Brain microvascular endothelial cell (primary cell): ENCODE measurements around the gene CNTNAP1.

Experiments
- DNase-seq: peaks from one replicate; pipeline ENCODE4 v3.0.0-alpha.2; 2020
- H3K27ac ChIP-seq: fragments of 250-450 bp; sonication (Bioruptor Pico); 2 replicates; pipeline ENCODE4 v1.5.1; 2020; ENCODE audit warnings: mild to moderate bottlenecking, moderate library complexity
- H3K27me3 ChIP-seq: fragments of 250-450 bp; sonication (Bioruptor Pico); replicated peaks from 2 replicates; pipeline ENCODE4 v1.5.1; 2020; ENCODE audit warnings: mild to moderate bottlenecking
- H3K36me3 ChIP-seq: fragments of 250-450 bp; sonication (Bioruptor Pico); replicated peaks from 2 replicates; pipeline ENCODE4 v1.5.1; 2020; ENCODE audit warnings: mild to moderate bottlenecking
- H3K4me3 ChIP-seq: 2 replicates; pipeline ENCODE4 v1.5.1; 2011; ENCODE audit warnings: low read depth, mild to moderate bottlenecking, control low read depth, low read length, moderate library complexity
- CTCF ChIP-seq: IDR thresholded peaks from 2 replicates; pipeline ENCODE4 v1.5.1; 2011; ENCODE audit warnings: low read depth, mild to moderate bottlenecking, moderate library complexity, low read length, control low read depth, inconsistent platforms; ENCODE audit errors: missing control alignments
- in situ Hi-C: cut with HindIII; loops from 2 replicates; pipeline ENCODE4 v1.10.0; 2017; ENCODE audit warnings: low sequenced_read_pairs, low pct_ligation_motif_present

CNTNAP1 gene

GRCh38 chr17:42704837-42705494, 22.6 kb downstream of the CNTNAP1 start:
- TF ChIP-seq CTCF, result no peak
- in situ Hi-C loops, result no loop called here
- Histone ChIP-seq H3K4me3 (no peak overlapping the region), H3K27me3 (no peaks in the 10 kb centered on the region), H3K27ac (no peak overlapping the region), H3K36me3 (peaks cover 54% of the 10 kb centered on the region)
- no peak for DNase-seq

GRCh38 chr17:42706732-42707131, 24.4 kb downstream of the CNTNAP1 start:
- Histone ChIP-seq H3K4me3 (no peak overlapping the region), H3K36me3 (peaks cover 62% of the 10 kb centered on the region), H3K27ac (no peak overlapping the region), H3K27me3 (no peaks in the 10 kb centered on the region)
- DNase-seq, result no peak
- TF ChIP-seq CTCF, result no peak
- in situ Hi-C loops, result no loop called here

- TF ChIP-seq CTCF, result no peak
- peaks cover 62% of the 10 kb centered on the region for H3K36me3 ChIP-seq
- no peak for DNase-seq
Observed at GRCh38 chr17:42708588-42708987, 26.3 kb downstream of the CNTNAP1 start.

GRCh38 chr17:42709561-42709960, 27.2 kb downstream of the CNTNAP1 start:
- no peak for DNase-seq
- TF ChIP-seq CTCF, result no peak
- Histone ChIP-seq H3K36me3 (peaks cover 53% of the 10 kb centered on the region), H3K27me3 (no peaks in the 10 kb centered on the region), H3K27ac (no peak overlapping the region), H3K4me3 (no peak overlapping the region)
- in situ Hi-C loops, result no loop called here

More at GRCh38 chr17:42708588-42708987, 26.3 kb downstream of the CNTNAP1 start:
- in situ Hi-C loops, result no loop called here
- Histone ChIP-seq H3K27me3 (no peaks in the 10 kb centered on the region), H3K27ac (no peak overlapping the region), H3K4me3 (no peak overlapping the region)

GRCh38 chr17:42720996-42721583, 38.8 kb downstream of the CNTNAP1 start:
- in situ Hi-C loops, result no loop called here
- H3K36me3 ChIP-seq, result peaks cover 33% of the 10 kb centered on the region
- no peak overlapping the region for H3K27ac ChIP-seq
- peak; percentile 55 for DNase-seq
- no peak overlapping the region for H3K4me3 ChIP-seq
- TF ChIP-seq CTCF, result peak; percentile 65
- H3K27me3 ChIP-seq, result no peaks in the 10 kb centered on the region

GRCh38 chr17:42723636-42724035, 41.3 kb downstream of the CNTNAP1 start:
- no peak for DNase-seq
- in situ Hi-C loops, result no loop called here
- Histone ChIP-seq H3K27me3 (no peaks in the 10 kb centered on the region), H3K4me3 (no peak overlapping the region), H3K27ac (no peak overlapping the region), H3K36me3 (peaks cover 23% of the 10 kb centered on the region)
- TF ChIP-seq CTCF, result no peak
